DOHH2 (cell line): ENCODE measurements around the gene GABRB1.

ENCODE experiments used
- H3F3A ChIP-seq: fragments of 200-600 bp; sonication (generic), shearing (Covaris generic); 2 replicates; pipeline ENCODE4 v1.6.0; 2016; ENCODE audit warnings: antibody characterized with exemption, mild to moderate bottlenecking; ENCODE audit not compliant: control insufficient read depth, insufficient read depth
- H3K27ac ChIP-seq: fragments of 200-600 bp; sonication (generic); 2 replicates; pipeline ENCODE4 v1.5.1; 2014; ENCODE audit warnings: low read depth, mild to moderate bottlenecking, low read length, moderate library complexity
- H3K27me3 ChIP-seq: fragments of 200-600 bp; sonication (generic); 2 replicates; pipeline ENCODE4 v1.6.1; 2014; ENCODE audit warnings: mild to moderate bottlenecking, low read length, mixed read lengths; ENCODE audit not compliant: control insufficient read depth
- H3K36me3 ChIP-seq: fragments of 200-600 bp; sonication (generic); 2 replicates; pipeline ENCODE4 v1.6.1; 2014; ENCODE audit warnings: mild to moderate bottlenecking, low read length, moderate library complexity, mixed read lengths; ENCODE audit not compliant: control insufficient read depth
- H3K4me1 ChIP-seq: fragments of 200-600 bp; sonication (generic); 2 replicates; pipeline ENCODE4 v1.6.1; 2014; ENCODE audit warnings: mild to moderate bottlenecking, low read length, mixed read lengths; ENCODE audit not compliant: control insufficient read depth
- H3K4me2 ChIP-seq: fragments of 200-600 bp; sonication (generic); 2 replicates; pipeline ENCODE4 v1.6.0; 2014; ENCODE audit warnings: mild to moderate bottlenecking, low read length, moderate library complexity
- H3K4me3 ChIP-seq: fragments of 200-600 bp; sonication (generic); 2 replicates; pipeline ENCODE4 v1.5.1; 2014; ENCODE audit warnings: mild to moderate bottlenecking, low read length, mixed read lengths
- H3K79me2 ChIP-seq: fragments of 200-600 bp; sonication (generic); 2 replicates; pipeline ENCODE4 v1.6.1; 2014; ENCODE audit warnings: mild to moderate bottlenecking, low read length, mixed read lengths; ENCODE audit not compliant: control insufficient read depth
- H3K9me2 ChIP-seq: fragments of 200-600 bp; sonication (generic); replicated peaks from 2 replicates; pipeline ENCODE4 v1.6.1; 2014; ENCODE audit warnings: mild to moderate bottlenecking, low read length, mixed read lengths; ENCODE audit not compliant: control insufficient read depth
- H3K9me3 ChIP-seq: fragments of 200-600 bp; sonication (generic); 2 replicates; pipeline ENCODE4 v1.6.1; 2014; ENCODE audit warnings: antibody characterized with exemption, low read length, mixed read lengths; ENCODE audit not compliant: control insufficient read depth, insufficient read depth
- H4K20me1 ChIP-seq: fragments of 200-600 bp; sonication (generic); 2 replicates; pipeline ENCODE4 v1.6.0; 2014; ENCODE audit warnings: low read depth, mild to moderate bottlenecking, antibody characterized with exemption, low read length, moderate library complexity; ENCODE audit not compliant: control insufficient read depth, insufficient read depth
- EZH2phosphoT487 ChIP-seq: fragments of 200-600 bp; sonication (generic); IDR thresholded peaks from 2 replicates; pipeline ENCODE4 v1.6.1; 2017; ENCODE audit warnings: borderline replicate concordance, mild to moderate bottlenecking, antibody characterized with exemption, low read length, moderate library complexity, mixed read lengths
- TF ChIP-seq, protein P1 (sequence below): fragments of 200-600 bp; sonication (generic); IDR thresholded peaks from one replicate; pipeline ENCODE4 v1.5.1; 2014; ENCODE audit warnings: antibody characterized with exemption, mild to moderate bottlenecking, low read depth, low read length; ENCODE audit not compliant: poor library complexity, severe bottlenecking

GABRB1 gene

DNA sequence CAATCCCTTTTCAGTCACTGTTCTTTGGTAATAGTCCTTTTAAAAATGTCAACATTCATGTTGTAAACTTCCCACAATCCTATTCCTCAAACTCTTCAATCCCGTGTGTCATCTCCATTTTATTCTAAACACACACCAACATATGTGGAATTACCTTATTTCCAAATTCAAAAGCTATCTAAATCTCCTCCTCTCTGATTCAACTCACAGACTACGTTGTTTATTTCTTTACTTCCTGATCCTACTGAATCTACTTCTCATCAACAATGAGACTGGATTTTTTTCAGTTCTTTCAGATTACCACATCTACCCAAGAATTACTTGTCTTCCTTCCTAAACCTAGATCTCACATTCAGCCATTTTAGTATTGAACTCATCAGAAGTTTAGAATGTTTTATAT, 188.2 kb downstream of the GABRB1 start:
- Histone ChIP-seq H3K4me1 (no peaks in the 10 kb centered on the region), H3K27me3 (peaks cover 4% of the 10 kb centered on the region; the same call in 1 of the 2 replicates), H3K4me3 (no peak overlapping the region), H3K9me3 (no peaks in the 10 kb centered on the region), H3K4me2 (no peak overlapping the region), H3K27ac (no peak overlapping the region), H4K20me1 (no peaks in the 10 kb centered on the region), H3K36me3 (no peaks in the 10 kb centered on the region), H3F3A (no peaks in the 10 kb centered on the region), H3K79me2 (no peaks in the 10 kb centered on the region), H3K9me2 (no peaks in the 10 kb centered on the region; the same call in 1 of the 2 replicates)
- no peak for TF ChIP-seq EZH2phosphoT487
- TF ChIP-seq, protein P1, sequence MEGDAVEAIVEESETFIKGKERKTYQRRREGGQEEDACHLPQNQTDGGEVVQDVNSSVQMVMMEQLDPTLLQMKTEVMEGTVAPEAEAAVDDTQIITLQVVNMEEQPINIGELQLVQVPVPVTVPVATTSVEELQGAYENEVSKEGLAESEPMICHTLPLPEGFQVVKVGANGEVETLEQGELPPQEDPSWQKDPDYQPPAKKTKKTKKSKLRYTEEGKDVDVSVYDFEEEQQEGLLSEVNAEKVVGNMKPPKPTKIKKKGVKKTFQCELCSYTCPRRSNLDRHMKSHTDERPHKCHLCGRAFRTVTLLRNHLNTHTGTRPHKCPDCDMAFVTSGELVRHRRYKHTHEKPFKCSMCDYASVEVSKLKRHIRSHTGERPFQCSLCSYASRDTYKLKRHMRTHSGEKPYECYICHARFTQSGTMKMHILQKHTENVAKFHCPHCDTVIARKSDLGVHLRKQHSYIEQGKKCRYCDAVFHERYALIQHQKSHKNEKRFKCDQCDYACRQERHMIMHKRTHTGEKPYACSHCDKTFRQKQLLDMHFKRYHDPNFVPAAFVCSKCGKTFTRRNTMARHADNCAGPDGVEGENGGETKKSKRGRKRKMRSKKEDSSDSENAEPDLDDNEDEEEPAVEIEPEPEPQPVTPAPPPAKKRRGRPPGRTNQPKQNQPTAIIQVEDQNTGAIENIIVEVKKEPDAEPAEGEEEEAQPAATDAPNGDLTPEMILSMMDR: no peak

DNA sequence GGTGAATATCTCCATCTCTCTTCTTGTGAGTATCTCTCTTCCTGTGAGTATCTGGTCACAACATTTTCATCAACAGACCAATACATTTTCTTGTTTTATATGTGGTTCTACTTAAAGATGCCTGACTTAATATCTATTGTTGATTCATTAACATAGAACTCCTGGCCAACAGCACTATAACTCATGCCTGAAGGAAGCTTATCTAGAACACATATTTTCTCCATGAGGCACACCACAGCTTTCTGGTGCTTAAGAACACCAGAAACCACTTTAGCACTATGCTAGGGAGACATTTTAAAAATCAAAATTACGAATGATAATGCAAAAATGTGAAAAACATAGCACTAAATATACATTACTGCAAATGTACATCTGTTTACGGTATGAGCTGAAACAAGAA, 190.4 kb downstream of the GABRB1 start:
- TF ChIP-seq, protein P1: no peak
- no peak for TF ChIP-seq EZH2phosphoT487
- Histone ChIP-seq H3K27me3 (peaks cover 4% of the 10 kb centered on the region; the same call in 1 of the 2 replicates), H4K20me1 (no peaks in the 10 kb centered on the region), H3K4me2 (no peak overlapping the region), H3K4me3 (no peak overlapping the region), H3K79me2 (no peaks in the 10 kb centered on the region), H3F3A (no peaks in the 10 kb centered on the region), H3K9me2 (no peaks in the 10 kb centered on the region; the same call in 1 of the 2 replicates), H3K36me3 (no peaks in the 10 kb centered on the region), H3K9me3 (no peaks in the 10 kb centered on the region), H3K4me1 (no peaks in the 10 kb centered on the region), H3K27ac (no peak overlapping the region)

DNA sequence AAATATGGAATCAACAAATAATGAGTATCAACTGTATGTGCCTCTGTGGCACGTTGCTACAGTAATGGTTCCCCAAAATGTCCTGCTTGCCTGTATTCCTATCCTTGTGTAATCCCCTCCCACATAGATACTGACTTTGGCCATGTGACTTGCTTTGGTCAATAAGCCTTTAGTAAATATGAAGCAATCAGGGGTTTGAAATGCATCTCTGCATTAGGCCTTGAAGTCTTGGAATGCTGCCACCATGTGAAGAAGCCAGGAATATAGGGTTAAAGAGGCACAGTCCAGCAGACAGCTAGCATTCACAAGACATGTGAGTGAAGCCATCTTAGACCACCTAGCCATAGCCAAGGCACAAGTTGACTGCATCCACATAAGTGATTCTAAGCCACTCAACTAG, 190.9 kb downstream of the GABRB1 start:
- no peak overlapping the region for H3K4me3 ChIP-seq
- no peaks in the 10 kb centered on the region; the same call in 1 of the 2 replicates for H3K9me2 ChIP-seq
- H4K20me1 ChIP-seq: no peaks in the 10 kb centered on the region
- H3K4me2 ChIP-seq: no peak overlapping the region
- H3K4me1 ChIP-seq: no peaks in the 10 kb centered on the region
- no peak overlapping the region for H3K27ac ChIP-seq
- H3K27me3 ChIP-seq: peaks cover 4% of the 10 kb centered on the region; the same call in 1 of the 2 replicates
- TF ChIP-seq EZH2phosphoT487: no peak
- TF ChIP-seq, protein P1: no peak
- H3K79me2 ChIP-seq: no peaks in the 10 kb centered on the region
- H3K9me3 ChIP-seq: no peaks in the 10 kb centered on the region
- H3K36me3 ChIP-seq: no peaks in the 10 kb centered on the region
- no peaks in the 10 kb centered on the region for H3F3A ChIP-seq
